ENCODE results near the gene TEX261.

- no peak for TF ChIP-seq TAF1 (IDR thresholded peaks at IDR 0.05; ENCODE audit: borderline replicate concordance, insufficient read depth, low read length)
- TF ChIP-seq POLR2AphosphoS5 (IDR thresholded peaks at IDR 0.05; ENCODE audit: low read depth, low read length) = no peak
- no peak for TF ChIP-seq REST (IDR thresholded peaks at IDR 0.05; ENCODE audit: insufficient read depth in 1 of 2, low read depth in 2 of 2, low read length in 2 of 2)
- TF ChIP-seq SIN3A (IDR thresholded peaks at IDR 0.05; ENCODE audit: borderline replicate concordance, insufficient read depth, low read length) = no peak
- no peak for TF ChIP-seq FOXP2 (optimal IDR thresholded peaks at IDR 0.05; ENCODE audit: borderline replicate concordance, extremely low read depth, extremely low read length, insufficient read depth)
Measured at GRCh38 chr2:70978341-70979179, 16.1 kb downstream of the TEX261 start, which contains the start of gene ANKRD53.

Measured in PFSK-1 (cell line).